Measurements from ENCODE around the gene TEX51.

TEX51 gene

GRCh38 chr2:126883666-126884040, 15.0 kb upstream of the TEX51 start:
- CTCF ChIA-PET, result no interaction called here
- no peak for DNase-seq
- Mint-ChIP-seq H3K4me1 (peaks cover 2% of the 10 kb centered on the region), H3K36me3 (no peaks in the 10 kb centered on the region), H3K27ac (no peak overlapping the region), H3K27me3 (peaks cover 24% of the 10 kb centered on the region), H3K4me3 (no peak overlapping the region), H3K9me3 (no peaks in the 10 kb centered on the region)

GRCh38 chr2:126884861-126885750, 13.6 kb upstream of the TEX51 start:
- Mint-ChIP-seq H3K4me1 (peaks cover 2% of the 10 kb centered on the region), H3K9me3 (no peaks in the 10 kb centered on the region), H3K36me3 (no peaks in the 10 kb centered on the region), H3K4me3 (no peak overlapping the region), H3K27ac (no peak overlapping the region), H3K27me3 (peaks cover 24% of the 10 kb centered on the region)
- no peak for DNase-seq
- CTCF ChIA-PET, result interaction anchor here (1.1 kb wide), 1 partner anchor 29 kb away, joined by 3 read pairs; no protein-coding TSS in a partner anchor

GRCh38 chr2:126885751-126886210, 12.9 kb upstream of the TEX51 start:
- Mint-ChIP-seq H3K27ac (no peak overlapping the region), H3K4me1 (peaks cover 2% of the 10 kb centered on the region), H3K36me3 (no peaks in the 10 kb centered on the region), H3K27me3 (peaks cover 24% of the 10 kb centered on the region), H3K4me3 (no peak overlapping the region), H3K9me3 (no peaks in the 10 kb centered on the region)
- no peak for DNase-seq
- CTCF ChIA-PET, result interaction anchor here (1.1 to 1.8 kb wide), 3 partner anchors 30 to 151 kb away, joined by 3 to 8 read pairs (median 3); no protein-coding TSS in a partner anchor

- Mint-ChIP-seq H3K4me3 (no peak overlapping the region), H3K27ac (no peak overlapping the region), H3K9me3 (no peaks in the 10 kb centered on the region), H3K27me3 (peaks cover 24% of the 10 kb centered on the region), H3K36me3 (no peaks in the 10 kb centered on the region), H3K4me1 (peaks cover 2% of the 10 kb centered on the region)
- CTCF ChIA-PET, result interaction anchor here (1.1 to 1.8 kb wide), 3 partner anchors 31 to 150 kb away, joined by 3 to 8 read pairs (median 3); no protein-coding TSS in a partner anchor
- peak; percentile 69 for DNase-seq
Observed at GRCh38 chr2:126886211-126886915, 12.3 kb upstream of the TEX51 start.

- Mint-ChIP-seq H3K27me3 (peaks cover 24% of the 10 kb centered on the region), H3K36me3 (no peaks in the 10 kb centered on the region), H3K9me3 (no peaks in the 10 kb centered on the region), H3K4me3 (no peak overlapping the region), H3K27ac (no peak overlapping the region), H3K4me1 (peaks cover 2% of the 10 kb centered on the region)
- CTCF ChIA-PET, result interaction anchor here (1.2 to 1.8 kb wide), 2 partner anchors 85 to 150 kb away, joined by 3 to 8 read pairs; no protein-coding TSS in a partner anchor
- DNase-seq, result no peak
Observed at GRCh38 chr2:126886916-126887280, 11.8 kb upstream of the TEX51 start.

- no peak overlapping the region for H3K4me3 Mint-ChIP-seq
Observed at GRCh38 chr2:126887506-126887905, 11.2 kb upstream of the TEX51 start.

GRCh38 chr2:126888046-126888445, 10.6 kb upstream of the TEX51 start:
- H3K4me1 Mint-ChIP-seq, result peaks cover 2% of the 10 kb centered on the region
- no peaks in the 10 kb centered on the region for H3K36me3 Mint-ChIP-seq
- no peaks in the 10 kb centered on the region for H3K9me3 Mint-ChIP-seq
- CTCF ChIA-PET, result interaction anchor here (1.3 kb wide), 1 partner anchor 49 kb away, joined by 4 read pairs; no protein-coding TSS in a partner anchor
- peaks cover 24% of the 10 kb centered on the region for H3K27me3 Mint-ChIP-seq
- no peak overlapping the region for H3K27ac Mint-ChIP-seq
- no peak for DNase-seq
- H3K4me3 Mint-ChIP-seq, result no peak overlapping the region

More at GRCh38 chr2:126887506-126887905, 11.2 kb upstream of the TEX51 start:
- CTCF ChIA-PET, result interaction anchor here (1.3 to 1.8 kb wide), 2 partner anchors 49 to 84 kb away, joined by 4 to 8 read pairs; no protein-coding TSS in a partner anchor
- Mint-ChIP-seq H3K27me3 (peaks cover 24% of the 10 kb centered on the region), H3K27ac (no peak overlapping the region), H3K9me3 (no peaks in the 10 kb centered on the region), H3K36me3 (no peaks in the 10 kb centered on the region), H3K4me1 (peaks cover 2% of the 10 kb centered on the region)
- no peak for DNase-seq

GRCh38 chr2:126889071-126889470, 9.6 kb upstream of the TEX51 start:
- H3K27ac Mint-ChIP-seq, result no peak overlapping the region
- H3K36me3 Mint-ChIP-seq, result no peaks in the 10 kb centered on the region
- CTCF ChIA-PET, result no interaction called here
- no peaks in the 10 kb centered on the region for H3K9me3 Mint-ChIP-seq
- peaks cover 24% of the 10 kb centered on the region for H3K27me3 Mint-ChIP-seq
- H3K4me3 Mint-ChIP-seq, result no peak overlapping the region
- peaks cover 2% of the 10 kb centered on the region for H3K4me1 Mint-ChIP-seq
- DNase-seq, result no peak

- Mint-ChIP-seq H3K9me3 (no peaks in the 10 kb centered on the region), H3K4me1 (peaks cover 2% of the 10 kb centered on the region), H3K27me3 (peaks cover 24% of the 10 kb centered on the region), H3K36me3 (no peaks in the 10 kb centered on the region), H3K27ac (no peak overlapping the region), H3K4me3 (no peak overlapping the region)
- no peak for DNase-seq
- CTCF ChIA-PET, result no interaction called here
Observed at GRCh38 chr2:126889496-126890135, 9.1 kb upstream of the TEX51 start.

- peaks cover 2% of the 10 kb centered on the region for H3K4me1 Mint-ChIP-seq
- H3K4me3 Mint-ChIP-seq, result no peak overlapping the region
- no peak overlapping the region for H3K27ac Mint-ChIP-seq
- no peaks in the 10 kb centered on the region for H3K36me3 Mint-ChIP-seq
- CTCF ChIA-PET, result no interaction called here
- peaks cover 24% of the 10 kb centered on the region for H3K27me3 Mint-ChIP-seq
- DNase-seq, result no peak
- no peaks in the 10 kb centered on the region for H3K9me3 Mint-ChIP-seq
Observed at GRCh38 chr2:126890136-126890510, 8.6 kb upstream of the TEX51 start.

- CTCF ChIA-PET, result no interaction called here
- Mint-ChIP-seq H3K9me3 (no peaks in the 10 kb centered on the region), H3K27ac (no peak overlapping the region), H3K27me3 (peaks cover 17% of the 10 kb centered on the region), H3K36me3 (no peaks in the 10 kb centered on the region), H3K4me1 (peaks cover 2% of the 10 kb centered on the region), H3K4me3 (no peak overlapping the region)
- DNase-seq, result no peak
Observed at GRCh38 chr2:126890551-126891450, 7.9 kb upstream of the TEX51 start.

- CTCF ChIA-PET, result no interaction called here
- no peak for DNase-seq
- Mint-ChIP-seq H3K27me3 (peaks cover 6% of the 10 kb centered on the region), H3K4me1 (no peaks in the 10 kb centered on the region), H3K27ac (no peak overlapping the region), H3K36me3 (no peaks in the 10 kb centered on the region), H3K9me3 (no peaks in the 10 kb centered on the region), H3K4me3 (no peak overlapping the region)
Observed at GRCh38 chr2:126891681-126892500, 6.8 kb upstream of the TEX51 start.

GRCh38 chr2:126893153-126893552, 5.5 kb upstream of the TEX51 start:
- DNase-seq, result no peak
- H3K9me3 Mint-ChIP-seq, result no peaks in the 10 kb centered on the region
- H3K36me3 Mint-ChIP-seq, result no peaks in the 10 kb centered on the region
- no peak overlapping the region for H3K27ac Mint-ChIP-seq
- CTCF ChIA-PET, result no interaction called here
- H3K4me3 Mint-ChIP-seq, result no peak overlapping the region
- no peaks in the 10 kb centered on the region for H3K27me3 Mint-ChIP-seq
- no peaks in the 10 kb centered on the region for H3K4me1 Mint-ChIP-seq

Measured in activated naive CD4-positive, alpha-beta T cell treated with anti-CD3 and anti-CD28 coated beads, Interleukin-2, amount 10 ng/mL, durations not matched to agents 7 days and 5 days (primary cell).